ENCODE measurements around the gene LHFPL4. TPM values are rescaled to one million over a fixed set of nuclear protein-coding genes. Genes with fewer than 3 reads are reported as not detected.

The LHFPL4 gene
- total RNA-seq, 1 experiment from 2014 or later = not detected

GRCh38 chr3:9469986-9470385 lies 83.6 kb downstream of the LHFPL4 start:
- Mint-ChIP-seq H3K27ac (ENCODE audit: unreplicated experiment) (no peak overlapping the region), H3K36me3 (ENCODE audit: insufficient read depth, unreplicated experiment) (peaks cover 94% of the 10 kb centered on the region), H3K4me1 (ENCODE audit: low read depth, unreplicated experiment) (no peaks in the 10 kb centered on the region), H3K27me3 (ENCODE audit: insufficient read depth, unreplicated experiment) (no peaks in the 10 kb centered on the region), H3K9me3 (ENCODE audit: unreplicated experiment) (no peaks in the 10 kb centered on the region), H3K4me3 (ENCODE audit: unreplicated experiment) (no peak overlapping the region)
- peaks cover 8% of the 10 kb centered on the region for H3K36me3 ChIP-seq (ENCODE audit: control insufficient read depth, insufficient read depth, low read length)
- CTCF ChIA-PET = no interaction called here
- no peak for TF ChIP-seq CTCF (IDR thresholded peaks at IDR 0.05; ENCODE audit: insufficient read depth in 1 of 2, low read depth in 1 of 2, low read length in 1 of 2, severe bottlenecking in 1 of 2, unreplicated experiment in 1 of 2)
- H3K4me3 ChIP-seq (ENCODE audit: low read depth, low read length) = no peak overlapping the region
- H3K4me1 ChIP-seq = no peaks in the 10 kb centered on the region
- no TSS peak for BruUV-seq (replicated peaks)
- H3K27me3 ChIP-seq (replicated peaks; ENCODE audit: control insufficient read depth, insufficient read depth, low read length) = no peaks in the 10 kb centered on the region
- intact Hi-C loops (cut with micrococcal nuclease; ENCODE audit: unreplicated experiment) = no loop called here
- DNase-seq = no peak
- no peaks in the 10 kb centered on the region for H3K9me3 ChIP-seq
- POLR2A ChIA-PET = no interaction called here

- Histone ChIP-seq H3K4me3 (ENCODE audit: low read depth, low read length) (no peak overlapping the region), H3K27me3 (replicated peaks; ENCODE audit: control insufficient read depth, insufficient read depth, low read length) (no peaks in the 10 kb centered on the region), H3K36me3 (ENCODE audit: control insufficient read depth, insufficient read depth, low read length) (peaks cover 13% of the 10 kb centered on the region), H3K4me1 (no peaks in the 10 kb centered on the region), H3K9me3 (no peaks in the 10 kb centered on the region)
- no peak for DNase-seq
- Mint-ChIP-seq H3K4me3 (ENCODE audit: unreplicated experiment) (no peak overlapping the region), H3K27me3 (ENCODE audit: insufficient read depth, unreplicated experiment) (no peaks in the 10 kb centered on the region), H3K9me3 (ENCODE audit: unreplicated experiment) (no peaks in the 10 kb centered on the region), H3K36me3 (ENCODE audit: insufficient read depth, unreplicated experiment) (peaks cover 94% of the 10 kb centered on the region), H3K27ac (ENCODE audit: unreplicated experiment) (no peak overlapping the region), H3K4me1 (ENCODE audit: low read depth, unreplicated experiment) (no peaks in the 10 kb centered on the region)
- BruUV-seq (replicated peaks) = no TSS peak
- intact Hi-C loops (cut with micrococcal nuclease; ENCODE audit: unreplicated experiment) = no loop called here
- CTCF ChIA-PET = no interaction called here
- POLR2A ChIA-PET = no interaction called here
- no peak for TF ChIP-seq CTCF (IDR thresholded peaks at IDR 0.05; ENCODE audit: insufficient read depth in 1 of 2, low read depth in 1 of 2, low read length in 1 of 2, severe bottlenecking in 1 of 2, unreplicated experiment in 1 of 2)
Measured at GRCh38 chr3:9468460-9468859, 85.2 kb downstream of the LHFPL4 start.

- H3K4me3 Mint-ChIP-seq (ENCODE audit: unreplicated experiment) = no peak overlapping the region
- peaks cover 92% of the 10 kb centered on the region for H3K36me3 Mint-ChIP-seq (ENCODE audit: insufficient read depth, unreplicated experiment)
- Histone ChIP-seq H3K9me3 (no peaks in the 10 kb centered on the region), H3K27me3 (replicated peaks; ENCODE audit: control insufficient read depth, insufficient read depth, low read length) (no peaks in the 10 kb centered on the region), H3K4me1 (no peaks in the 10 kb centered on the region), H3K36me3 (ENCODE audit: control insufficient read depth, insufficient read depth, low read length) (peaks cover 11% of the 10 kb centered on the region), H3K4me3 (ENCODE audit: low read depth, low read length) (no peak overlapping the region)
- no peak for DNase-seq
- ChIA-PET POLR2A (no interaction called here), CTCF (no interaction called here)
- no TSS peak for BruUV-seq (replicated peaks)
- H3K27me3 Mint-ChIP-seq (ENCODE audit: insufficient read depth, unreplicated experiment) = no peaks in the 10 kb centered on the region
- peak overlapping the region; percentile 19 for H3K27ac Mint-ChIP-seq (ENCODE audit: unreplicated experiment)
- TF ChIP-seq CTCF (IDR thresholded peaks at IDR 0.05; ENCODE audit: insufficient read depth in 1 of 2, low read depth in 1 of 2, low read length in 1 of 2, severe bottlenecking in 1 of 2, unreplicated experiment in 1 of 2) = no peak
- H3K4me1 Mint-ChIP-seq (ENCODE audit: low read depth, unreplicated experiment) = no peaks in the 10 kb centered on the region
- no peaks in the 10 kb centered on the region for H3K9me3 Mint-ChIP-seq (ENCODE audit: unreplicated experiment)
- intact Hi-C loops (cut with micrococcal nuclease; ENCODE audit: unreplicated experiment) = no loop called here
Measured at GRCh38 chr3:9467451-9467850, 86.2 kb downstream of the LHFPL4 start.
